Osteocyte (in vitro differentiated cells): ENCODE data around the gene LRRC4C. TPM values are rescaled to one million over a fixed set of nuclear protein-coding genes. Genes with fewer than 3 reads are reported as not detected.

ENCODE experiments used
- DNase-seq: peaks from one replicate; pipeline ENCODE4 v3.0.0; 2021; ENCODE audit warnings: mixed read lengths; ENCODE audit not compliant: unreplicated experiment; ENCODE audit errors: extremely low spot score
- H3K27ac Mint-ChIP-seq: one replicate; pipeline ENCODE4 v1.8.0; 2021; ENCODE audit warnings: mild to moderate bottlenecking, mixed read lengths; ENCODE audit not compliant: unreplicated experiment
- H3K27me3 Mint-ChIP-seq: one replicate; pipeline ENCODE4 v1.8.0; 2021; ENCODE audit warnings: mixed read lengths; ENCODE audit not compliant: unreplicated experiment
- H3K36me3 Mint-ChIP-seq: one replicate; pipeline ENCODE4 v1.8.0; 2021; ENCODE audit warnings: mixed read lengths; ENCODE audit not compliant: unreplicated experiment
- H3K4me1 Mint-ChIP-seq: one replicate; pipeline ENCODE4 v1.8.0; 2021; ENCODE audit warnings: mixed read lengths; ENCODE audit not compliant: unreplicated experiment
- H3K4me3 Mint-ChIP-seq: one replicate; pipeline ENCODE4 v1.8.0; 2021; ENCODE audit warnings: mild to moderate bottlenecking, moderate library complexity, mixed read lengths; ENCODE audit not compliant: unreplicated experiment
- H3K9me3 Mint-ChIP-seq: one replicate; pipeline ENCODE4 v1.8.0; 2021; ENCODE audit warnings: mixed read lengths; ENCODE audit not compliant: unreplicated experiment
- CTCF ChIP-seq: fragments of 200-600 bp; sonication (generic); IDR thresholded peaks from 2 replicates; pipeline ENCODE4 v1.5.0; 2021; ENCODE audit warnings: antibody characterized with exemption, mild to moderate bottlenecking, moderate library complexity
- total RNA-seq: library from RNA; stranded (reverse); gene quantifications from 2 replicates; pipeline ENCODE4 v1.2.1, GENCODE V29; 2021

Gene LRRC4C
- total RNA-seq, 1 donor from 2014 or later: 0.16 TPM

- no peak for TF ChIP-seq CTCF
Observed at GRCh38 chr11:40975076-40975475, 484.4 kb downstream of the LRRC4C start.

DNA sequence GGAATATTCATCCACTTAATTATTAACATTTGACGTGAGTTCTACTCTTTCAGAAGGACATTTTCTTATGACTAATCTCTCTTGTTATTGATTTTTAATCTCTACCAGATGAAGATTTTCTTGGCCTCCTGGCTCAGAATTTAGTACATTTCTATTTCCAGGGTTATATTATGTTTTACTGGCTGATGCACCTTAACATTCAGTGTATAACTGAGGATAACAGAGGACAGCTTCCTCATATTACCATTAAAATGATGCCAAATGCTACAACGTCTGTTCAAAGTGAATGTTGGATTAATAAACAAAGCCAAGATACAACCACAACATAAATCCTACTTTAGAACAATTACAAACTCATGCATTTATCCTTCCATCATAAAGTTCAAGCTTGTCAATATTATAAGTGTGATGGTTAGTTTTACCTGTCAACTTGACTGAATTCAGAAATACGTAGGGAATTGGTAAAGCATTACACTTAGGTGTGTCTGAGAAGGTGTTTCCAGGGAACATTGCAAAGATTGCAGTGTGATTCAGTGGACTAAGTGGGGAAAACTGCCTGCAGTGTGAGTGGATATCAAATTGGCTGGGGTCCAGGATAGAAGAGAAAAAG lies 485.2 kb downstream of the LRRC4C start:
- no peak overlapping the region for H3K27ac Mint-ChIP-seq
- no peaks in the 10 kb centered on the region for H3K36me3 Mint-ChIP-seq
- H3K9me3 Mint-ChIP-seq: peaks cover 36% of the 10 kb centered on the region
- no peaks in the 10 kb centered on the region for H3K27me3 Mint-ChIP-seq
- H3K4me3 Mint-ChIP-seq: no peak overlapping the region
- H3K4me1 Mint-ChIP-seq: no peaks in the 10 kb centered on the region
- TF ChIP-seq CTCF: no peak
- no peak for DNase-seq

More at GRCh38 chr11:40975076-40975475, 484.4 kb downstream of the LRRC4C start:
- Mint-ChIP-seq H3K27me3 (no peaks in the 10 kb centered on the region), H3K9me3 (peaks cover 43% of the 10 kb centered on the region), H3K36me3 (no peaks in the 10 kb centered on the region), H3K4me1 (no peaks in the 10 kb centered on the region), H3K27ac (no peak overlapping the region), H3K4me3 (no peak overlapping the region)
- no peak for DNase-seq

DNA sequence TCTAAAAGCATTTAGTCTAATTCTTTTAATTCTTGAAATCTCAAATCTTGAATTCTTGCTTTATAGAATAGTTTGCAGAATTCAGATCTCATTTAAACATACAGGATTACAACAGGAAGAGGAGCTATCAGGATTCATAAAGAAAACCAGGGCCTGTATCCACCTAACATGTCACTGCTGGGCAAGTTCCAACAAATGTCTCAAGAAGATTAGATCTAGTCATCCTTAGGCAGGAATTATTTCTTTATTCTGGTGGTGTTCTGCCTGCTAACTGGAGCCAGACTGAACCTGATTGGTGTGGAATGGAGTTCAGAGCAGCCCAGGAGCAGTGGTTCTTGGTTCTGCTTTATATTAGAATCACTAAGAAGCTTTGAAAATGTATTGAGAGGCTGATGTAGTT lies 500.7 kb downstream of the LRRC4C start:
- H3K9me3 Mint-ChIP-seq: peaks cover 17% of the 10 kb centered on the region
- no peak overlapping the region for H3K27ac Mint-ChIP-seq
- TF ChIP-seq CTCF: no peak
- no peak overlapping the region for H3K4me3 Mint-ChIP-seq
- no peak for DNase-seq
- H3K36me3 Mint-ChIP-seq: no peaks in the 10 kb centered on the region
- no peaks in the 10 kb centered on the region for H3K4me1 Mint-ChIP-seq
- H3K27me3 Mint-ChIP-seq: no peaks in the 10 kb centered on the region

GRCh38 chr11:40952479-40952878 lies 507.0 kb downstream of the LRRC4C start:
- no peak for DNase-seq
- TF ChIP-seq CTCF: no peak
- Mint-ChIP-seq H3K4me3 (no peak overlapping the region), H3K9me3 (peaks cover 12% of the 10 kb centered on the region), H3K27ac (no peak overlapping the region), H3K36me3 (no peaks in the 10 kb centered on the region), H3K27me3 (no peaks in the 10 kb centered on the region), H3K4me1 (no peaks in the 10 kb centered on the region)

GRCh38 chr11:40938002-40938401 lies 521.5 kb downstream of the LRRC4C start:
- H3K9me3 Mint-ChIP-seq: peaks cover 6% of the 10 kb centered on the region
- no peaks in the 10 kb centered on the region for H3K36me3 Mint-ChIP-seq
- no peak overlapping the region for H3K27ac Mint-ChIP-seq
- H3K4me3 Mint-ChIP-seq: no peak overlapping the region
- no peaks in the 10 kb centered on the region for H3K27me3 Mint-ChIP-seq
- H3K4me1 Mint-ChIP-seq: no peaks in the 10 kb centered on the region
- no peak for TF ChIP-seq CTCF
- no peak for DNase-seq
